ENCODE data around the gene KRTAP16-1. TPM values are rescaled to one million over a fixed set of nuclear protein-coding genes. Genes with fewer than 3 reads are reported as not detected.
"Not testable (repeated sequence)": the region's sequence is repeated elsewhere in the genome, so short reads cannot be mapped to it uniquely, and the experiment has no call there.

KRTAP16-1 gene
- total RNA-seq, 1 donor from 2014 or later, result not detected

DNA sequence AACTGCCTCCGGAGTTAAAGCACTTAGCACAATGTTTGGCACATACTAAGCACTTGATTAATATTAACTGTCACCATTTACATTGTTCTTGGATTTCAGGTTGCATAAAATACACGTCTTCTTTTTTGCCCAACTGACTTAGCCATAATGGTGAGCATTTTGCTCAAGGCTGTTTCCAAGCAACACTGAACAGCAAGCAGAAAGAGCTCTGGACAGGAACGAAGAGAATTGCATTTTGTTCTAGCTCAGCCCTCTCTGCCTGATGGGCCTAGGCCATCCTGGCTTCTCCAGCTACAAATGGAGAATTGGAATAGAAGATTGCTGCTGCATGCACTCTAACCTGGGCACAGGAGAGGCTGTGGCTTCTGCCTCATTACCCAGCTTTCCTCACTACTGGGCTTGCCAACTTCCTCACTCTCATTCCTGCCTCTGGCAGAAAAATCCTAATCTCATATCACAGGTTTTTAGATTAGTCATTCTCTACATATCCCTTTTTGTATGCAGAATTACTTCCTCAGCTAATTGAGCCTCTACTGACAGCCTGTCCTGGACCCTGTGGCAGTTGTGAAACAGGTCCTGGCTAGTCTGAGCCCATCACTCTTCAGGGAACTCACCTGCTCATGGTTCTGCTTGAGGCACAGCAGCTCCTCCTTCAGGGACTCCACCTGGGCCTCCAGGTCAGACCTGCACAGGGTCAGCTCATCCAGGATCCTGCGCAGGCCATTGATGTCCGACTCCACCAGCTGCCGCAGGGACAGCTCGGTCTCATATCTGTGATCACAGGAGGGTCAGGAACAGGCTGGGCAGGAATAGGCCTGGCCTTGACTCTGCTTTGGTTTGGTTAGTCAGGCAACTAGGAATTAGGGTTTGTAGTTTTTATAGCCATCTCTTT is 39.0 kb upstream of the KRTAP16-1 start:
- TF ChIP-seq, protein P1, sequence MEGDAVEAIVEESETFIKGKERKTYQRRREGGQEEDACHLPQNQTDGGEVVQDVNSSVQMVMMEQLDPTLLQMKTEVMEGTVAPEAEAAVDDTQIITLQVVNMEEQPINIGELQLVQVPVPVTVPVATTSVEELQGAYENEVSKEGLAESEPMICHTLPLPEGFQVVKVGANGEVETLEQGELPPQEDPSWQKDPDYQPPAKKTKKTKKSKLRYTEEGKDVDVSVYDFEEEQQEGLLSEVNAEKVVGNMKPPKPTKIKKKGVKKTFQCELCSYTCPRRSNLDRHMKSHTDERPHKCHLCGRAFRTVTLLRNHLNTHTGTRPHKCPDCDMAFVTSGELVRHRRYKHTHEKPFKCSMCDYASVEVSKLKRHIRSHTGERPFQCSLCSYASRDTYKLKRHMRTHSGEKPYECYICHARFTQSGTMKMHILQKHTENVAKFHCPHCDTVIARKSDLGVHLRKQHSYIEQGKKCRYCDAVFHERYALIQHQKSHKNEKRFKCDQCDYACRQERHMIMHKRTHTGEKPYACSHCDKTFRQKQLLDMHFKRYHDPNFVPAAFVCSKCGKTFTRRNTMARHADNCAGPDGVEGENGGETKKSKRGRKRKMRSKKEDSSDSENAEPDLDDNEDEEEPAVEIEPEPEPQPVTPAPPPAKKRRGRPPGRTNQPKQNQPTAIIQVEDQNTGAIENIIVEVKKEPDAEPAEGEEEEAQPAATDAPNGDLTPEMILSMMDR (IDR thresholded peaks at IDR 0.05; ENCODE audit: unreplicated experiment), result no peak
- DNase-seq (ENCODE audit: low spot score in 2 of 2, unreplicated experiment in 2 of 2), result no peak
- H3K36me3 Mint-ChIP-seq, result peaks cover 3% of the 10 kb centered on the region
- no peak overlapping the region for H3K4me3 Mint-ChIP-seq
- H3K4me1 Mint-ChIP-seq, result peaks cover 5% of the 10 kb centered on the region
- H3K27me3 Mint-ChIP-seq (ENCODE audit: low read depth), result no peaks in the 10 kb centered on the region
- H3K27ac Mint-ChIP-seq, result no peak overlapping the region
- H3K9me3 Mint-ChIP-seq, result peaks cover 4% of the 10 kb centered on the region

DNA sequence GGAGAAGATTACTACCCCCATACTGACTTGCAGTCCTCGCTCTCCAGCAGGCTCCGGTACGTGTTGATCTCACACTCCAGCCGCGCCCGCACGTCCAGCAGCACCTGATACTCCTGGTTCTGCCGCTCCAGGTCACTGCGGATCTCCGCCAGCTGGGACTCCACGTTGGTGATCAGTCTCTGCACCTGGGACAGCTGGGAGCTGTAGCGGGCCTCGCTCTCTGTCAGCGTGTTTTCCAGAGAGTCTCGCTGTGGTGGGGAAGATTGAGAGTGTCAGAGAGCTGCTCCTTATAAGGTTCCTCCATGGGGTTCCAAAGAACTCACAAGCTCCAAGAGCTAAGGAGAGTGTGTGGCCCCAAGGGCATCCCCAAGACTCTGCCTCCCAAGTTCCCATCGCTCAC is 37.3 kb upstream of the KRTAP16-1 start:
- not testable (repeated sequence) for H3K27ac Mint-ChIP-seq; H3K4me1 Mint-ChIP-seq; DNase-seq (ENCODE audit: low spot score in 2 of 2, unreplicated experiment in 2 of 2); H3K4me3 Mint-ChIP-seq; H3K36me3 Mint-ChIP-seq; H3K27me3 Mint-ChIP-seq (ENCODE audit: low read depth)
- H3K9me3 Mint-ChIP-seq, result peaks cover 17% of the 10 kb centered on the region

DNA sequence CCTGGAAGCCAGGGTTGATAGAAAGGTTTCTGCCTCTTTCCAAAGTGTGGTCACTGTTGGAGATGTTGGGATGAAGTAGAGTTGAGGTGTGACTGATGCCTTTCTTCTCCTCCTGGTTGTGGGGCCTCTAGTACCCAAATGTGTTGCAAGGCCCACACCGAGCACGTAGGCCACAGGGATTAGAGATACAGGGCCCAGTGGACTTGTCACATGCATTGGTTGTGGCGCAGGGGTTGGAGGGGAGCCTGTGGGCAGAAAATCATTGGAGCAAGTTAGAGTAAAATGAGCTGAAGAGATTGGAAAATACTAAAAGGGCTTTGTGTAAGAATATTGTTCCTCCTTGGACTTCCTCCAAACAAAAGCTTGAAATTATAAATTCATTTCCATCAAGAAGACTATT is 36.9 kb upstream of the KRTAP16-1 start:
- Mint-ChIP-seq H3K27me3 (ENCODE audit: low read depth) (no peaks in the 10 kb centered on the region), H3K9me3 (peaks cover 17% of the 10 kb centered on the region), H3K4me1 (peaks cover 5% of the 10 kb centered on the region), H3K4me3 (no peak overlapping the region), H3K36me3 (peaks cover 7% of the 10 kb centered on the region), H3K27ac (no peak overlapping the region)
- no peak for DNase-seq (ENCODE audit: low spot score in 2 of 2, unreplicated experiment in 2 of 2)
- TF ChIP-seq, protein P1 (IDR thresholded peaks at IDR 0.05; ENCODE audit: unreplicated experiment), result no peak

DNA sequence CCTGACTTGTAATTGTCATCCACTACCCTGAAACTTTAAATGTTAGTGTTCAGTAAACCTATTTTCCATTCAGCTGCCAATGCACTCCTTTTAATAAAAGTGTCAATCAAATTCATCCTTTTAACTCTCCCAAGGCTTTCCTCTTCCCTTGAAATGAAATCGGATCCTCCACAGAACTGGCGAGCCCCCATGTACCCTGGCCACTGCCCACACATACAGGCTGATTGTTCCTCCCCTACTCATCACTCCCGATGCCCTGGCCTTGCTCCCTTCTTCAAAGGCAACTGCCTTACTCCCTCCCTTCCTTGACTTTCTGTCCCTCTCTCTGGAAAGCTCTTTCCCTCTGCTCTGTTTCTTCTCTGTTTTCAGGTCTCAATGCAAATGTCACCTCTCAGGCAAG is 33.9 kb upstream of the KRTAP16-1 start:
- Mint-ChIP-seq H3K36me3 (peaks cover 7% of the 10 kb centered on the region), H3K4me3 (no peak overlapping the region), H3K27ac (no peak overlapping the region), H3K9me3 (peaks cover 17% of the 10 kb centered on the region), H3K27me3 (ENCODE audit: low read depth) (no peaks in the 10 kb centered on the region), H3K4me1 (peaks cover 22% of the 10 kb centered on the region)
- TF ChIP-seq, protein P1 (IDR thresholded peaks at IDR 0.05; ENCODE audit: unreplicated experiment), result no peak
- no peak for DNase-seq (ENCODE audit: low spot score in 2 of 2, unreplicated experiment in 2 of 2)

DNA sequence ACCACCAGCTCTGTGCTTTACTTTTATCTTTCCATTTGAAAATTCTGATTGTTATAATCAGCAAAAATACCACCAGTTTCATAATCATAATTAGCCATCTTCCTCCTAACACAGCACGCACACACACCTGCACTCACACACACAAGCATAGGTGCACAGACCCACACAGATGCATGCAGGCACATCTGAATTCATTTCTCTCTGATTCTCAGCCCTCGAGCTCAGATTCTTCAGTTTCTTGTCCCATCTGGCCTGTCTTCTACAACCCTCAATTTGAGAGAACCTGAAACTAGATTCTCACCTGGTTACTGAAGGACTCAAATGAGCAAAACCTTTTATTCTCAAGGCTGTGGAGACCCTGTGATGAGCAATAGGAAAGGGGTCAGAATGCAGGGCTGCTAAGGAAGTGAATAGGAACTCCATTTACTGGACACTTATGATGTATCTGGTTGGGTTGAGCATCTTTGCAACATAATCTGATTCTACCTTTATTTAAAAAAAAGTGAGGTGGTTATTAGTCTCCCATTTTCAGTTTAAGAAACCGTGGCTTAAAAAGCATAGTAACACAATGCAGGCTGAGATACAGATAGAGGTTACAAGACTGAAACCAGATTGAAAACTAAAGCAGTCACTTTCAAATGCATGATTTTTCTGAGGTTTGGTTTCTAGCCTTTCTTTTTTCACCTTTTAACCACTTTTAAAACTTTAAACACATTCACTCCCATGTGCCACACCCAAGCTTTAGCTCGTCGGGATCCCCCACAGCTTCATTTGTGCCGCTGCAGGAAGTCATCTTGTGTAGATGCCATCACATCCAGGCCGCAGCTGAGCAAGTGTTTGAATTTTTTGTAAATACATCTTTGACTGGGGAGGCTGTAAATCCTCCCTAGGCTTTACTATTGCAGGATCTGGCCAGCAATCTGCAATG is 32.1 kb upstream of the KRTAP16-1 start:
- DNase-seq (ENCODE audit: low spot score in 2 of 2, unreplicated experiment in 2 of 2), result no peak
- TF ChIP-seq, protein P1 (IDR thresholded peaks at IDR 0.05; ENCODE audit: unreplicated experiment), result no peak
- Mint-ChIP-seq H3K27me3 (ENCODE audit: low read depth) (no peaks in the 10 kb centered on the region), H3K4me1 (peaks cover 20% of the 10 kb centered on the region), H3K9me3 (peaks cover 17% of the 10 kb centered on the region), H3K36me3 (peaks cover 7% of the 10 kb centered on the region), H3K27ac (no peak overlapping the region), H3K4me3 (no peak overlapping the region)

DNA sequence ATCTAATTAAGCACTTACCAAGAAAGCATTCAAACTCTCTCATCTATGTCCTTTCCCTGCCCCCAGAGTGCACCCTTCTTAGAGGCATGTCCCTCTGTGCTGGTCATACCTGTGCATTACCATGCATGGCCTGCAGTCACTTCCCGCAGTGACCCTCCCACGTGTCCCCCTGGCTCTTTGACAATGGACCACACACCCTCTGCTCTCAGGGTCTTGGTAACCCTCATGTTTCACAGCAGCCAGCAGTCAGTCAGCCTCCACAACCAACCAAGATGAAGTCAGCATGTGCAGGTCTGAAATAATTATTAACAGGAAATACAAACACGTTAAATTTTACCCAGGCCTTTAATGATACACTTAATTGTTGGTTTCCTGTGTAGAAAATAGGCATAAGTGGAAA is 31.4 kb upstream of the KRTAP16-1 start:
- Mint-ChIP-seq H3K27me3 (ENCODE audit: low read depth) (no peaks in the 10 kb centered on the region), H3K27ac (no peak overlapping the region), H3K4me3 (no peak overlapping the region), H3K36me3 (peaks cover 7% of the 10 kb centered on the region), H3K9me3 (peaks cover 17% of the 10 kb centered on the region), H3K4me1 (peaks cover 17% of the 10 kb centered on the region)
- DNase-seq (ENCODE audit: low spot score in 2 of 2, unreplicated experiment in 2 of 2), result no peak
- TF ChIP-seq, protein P1 (IDR thresholded peaks at IDR 0.05; ENCODE audit: unreplicated experiment), result no peak

All from mesothelial cell of epicardium (in vitro differentiated cells).